HCT116 (cell line): Measurements from ENCODE around the gene SDF4. TPM values are rescaled to one million over a fixed set of nuclear protein-coding genes. Genes with fewer than 3 reads are reported as not detected.

Experiments used
- ATAC-seq: fragments of 200-7000 bp; cut with Tn5 transposase; 2 replicates; pipeline ENCODE4 v1.9.1; 2020; ENCODE audit warnings: mild to moderate bottlenecking, moderate library complexity
- BruUV-seq: library from RNA; stranded (reverse); fragments of 400-500 nt; replicated peaks from 2 replicates; lab custom pipeline; 2021; lab: Mats Ljungman, UMichigan
- CTCF ChIA-PET: fragments of 300-600 bp; sonication (Branson Sonifier 250); formaldehyde crosslinking; loops from one replicate; lab custom pipeline; 2021; ENCODE audit warnings: antibody characterized with exemption; lab: Charles Lee
- POLR2A ChIA-PET: fragments of 300-600, 350-600 bp; sonication (Branson Sonifier 250); formaldehyde crosslinking; loops from one replicate; lab custom pipeline; 2021; ENCODE audit warnings: antibody characterized with exemption; lab: Charles Lee
- RAD21 ChIA-PET, 2 experiments: fragments of 300-600 bp; sonication (Branson Sonifier 250); formaldehyde crosslinking; loops; one replicate each; lab custom pipeline; 2023; ENCODE audit warnings: low total read pairs in 2 of 2; ENCODE audit not compliant: uncharacterized antibody in 2 of 2, unreplicated experiment in 2 of 2, low non-redundant PET in 1 of 2; lab: Charles Lee
- DNase-seq: peaks from one replicate; pipeline ENCODE4 v3.0.0-alpha.2; 2010; ENCODE audit warnings: low read depth, low spot score
- H2AFZ ChIP-seq: fragments of 200-600 bp; shearing (Covaris generic), sonication (generic); 2 replicates; pipeline ENCODE4 v1.6.1; 2017; ENCODE audit warnings: low read depth, mixed run types, mixed read lengths, antibody characterized with exemption, low read length; ENCODE audit not compliant: poor library complexity, severe bottlenecking
- H3K27ac ChIP-seq: 2 replicates; pipeline ENCODE4 v1.5.1; 2012; ENCODE audit warnings: low read depth, low read length
- H3K27me3 ChIP-seq: fragments of 200-600 bp; sonication (generic); 2 replicates; pipeline ENCODE4 v1.6.1; 2016; ENCODE audit warnings: mixed run types, low read length, mixed read lengths; ENCODE audit not compliant: insufficient read depth
- H3K36me3 ChIP-seq, 2 experiments: fragments of 200-500 bp in 1 of 2; fragments of 200-600 bp in 1 of 2; sonication (Bioruptor generic) in 1 of 2; sonication (generic) in 1 of 2; 2 replicates each; pipeline versions ENCODE4 v1.5.1 to v1.6.1; 2014 to 2016; ENCODE audit warnings: low read length in 2 of 2, inconsistent platforms in 1 of 2, mixed read lengths in 1 of 2, mixed run types in 1 of 2; ENCODE audit not compliant: insufficient read depth in 2 of 2, control insufficient read depth in 1 of 2
- H3K4me1 ChIP-seq, 2 experiments: fragments of 200-600 bp in 1 of 2; sonication (generic) in 1 of 2; 2 replicates each; pipeline versions ENCODE4 v1.5.1 to v1.6.1; 2012 to 2017; ENCODE audit warnings: low read length in 2 of 2, inconsistent platforms in 1 of 2, mild to moderate bottlenecking in 1 of 2, mixed read lengths in 1 of 2, mixed run types in 1 of 2, moderate library complexity in 1 of 2; ENCODE audit not compliant: insufficient read depth in 2 of 2, control insufficient read depth in 1 of 2
- H3K4me2 ChIP-seq: fragments of 200-600 bp; sonication (generic); 2 replicates; pipeline ENCODE4 v1.6.1; 2017; ENCODE audit warnings: mixed run types, low read length, mixed read lengths
- H3K4me3 ChIP-seq, 2 experiments: fragments of 200-600 bp in 1 of 2; sonication (generic) in 1 of 2; replicated peaks in 1 of 2; 2 replicates each; pipeline ENCODE4 v1.5.1; 2011 to 2016; ENCODE audit warnings: low read length in 2 of 2, control low read depth in 1 of 2, low read depth in 1 of 2, mild to moderate bottlenecking in 1 of 2, mixed read lengths in 1 of 2, mixed run types in 1 of 2
- H3K79me2 ChIP-seq: fragments of 200-600 bp; sonication (generic); 2 replicates; pipeline ENCODE4 v1.6.1; 2017; ENCODE audit warnings: mild to moderate bottlenecking, mixed run types, low read length, moderate library complexity, mixed read lengths; ENCODE audit not compliant: insufficient read depth
- H3K9ac ChIP-seq: fragments of 200-600 bp; sonication (generic); 2 replicates; pipeline ENCODE4 v1.6.1; 2016; ENCODE audit warnings: low read length, mixed read lengths
- H3K9me2 ChIP-seq: fragments of 200-600 bp; sonication (generic), shearing (Covaris generic); 2 replicates; pipeline ENCODE4 v1.6.1; 2017; ENCODE audit warnings: mixed run types, mild to moderate bottlenecking, moderate library complexity; ENCODE audit not compliant: insufficient read depth
- H3K9me3 ChIP-seq, 2 experiments: fragments of 200-500 bp in 1 of 2; fragments of 200-600 bp in 1 of 2; sonication (Bioruptor generic) in 1 of 2; sonication (generic) in 1 of 2; 2 replicates each; pipeline ENCODE4 v1.6.1; 2014 to 2017; ENCODE audit warnings: low read length in 2 of 2, mixed read lengths in 2 of 2, inconsistent platforms in 1 of 2, low read depth in 1 of 2, mild to moderate bottlenecking in 1 of 2, mixed run types in 1 of 2, moderate library complexity in 1 of 2; ENCODE audit not compliant: control insufficient read depth in 1 of 2, insufficient read depth in 1 of 2
- H4K20me1 ChIP-seq: fragments of 200-600 bp; sonication (generic), shearing (Covaris generic); 2 replicates; pipeline ENCODE4 v1.6.1; 2017; ENCODE audit warnings: mixed run types, mild to moderate bottlenecking, moderate library complexity; ENCODE audit not compliant: insufficient read depth
- CBX3 ChIP-seq: IDR thresholded peaks from 2 replicates; pipeline ENCODE4 v1.6.1; 2012; ENCODE audit warnings: low read depth
- CTCF ChIP-seq, 3 experiments: fragments of 200-600 bp in 1 of 3; sonication (generic) in 1 of 3; IDR thresholded peaks in 2 of 3; conservative IDR thresholded peaks in 1 of 3; 2 replicates each; pipeline ENCODE4 v1.5.1; 2012 to 2017; ENCODE audit warnings: low read depth in 2 of 3, low read length in 2 of 3, antibody characterized with exemption in 1 of 3, borderline replicate concordance in 1 of 3, control low read depth in 1 of 3, mild to moderate bottlenecking in 1 of 3, mixed read lengths in 1 of 3, mixed run types in 1 of 3, moderate library complexity in 1 of 3; ENCODE audit not compliant: insufficient read depth in 1 of 3
- EGR1 ChIP-seq: IDR thresholded peaks from 2 replicates; pipeline ENCODE4 v1.6.1; 2012; ENCODE audit warnings: low read depth
- ELF1 ChIP-seq: IDR thresholded peaks from 2 replicates; pipeline ENCODE4 v1.6.1; 2012; ENCODE audit warnings: low read depth, borderline replicate concordance
- EZH2 ChIP-seq: fragments of 200-600 bp; sonication (generic); IDR thresholded peaks from 2 replicates; pipeline ENCODE4 v1.6.1; 2017; ENCODE audit warnings: antibody characterized with exemption, mixed run types
- EZH2phosphoT487 ChIP-seq: fragments of 200-600 bp; IDR thresholded peaks from 2 replicates; pipeline ENCODE4 v1.6.1; 2018; ENCODE audit warnings: antibody characterized with exemption, borderline replicate concordance
- FOSL1 ChIP-seq: IDR thresholded peaks from 2 replicates; pipeline ENCODE4 v1.6.1; 2012; ENCODE audit warnings: low read depth
- JUND ChIP-seq: IDR thresholded peaks from 2 replicates; pipeline ENCODE4 v1.6.1; 2012
- MAX ChIP-seq: IDR thresholded peaks from 2 replicates; pipeline ENCODE4 v1.6.1; 2012
- POLR2A ChIP-seq: IDR thresholded peaks from 2 replicates; pipeline ENCODE4 v1.7.0; 2011; ENCODE audit warnings: borderline replicate concordance; ENCODE audit not compliant: insufficient read depth, insufficient read length; ENCODE audit errors: extremely low read depth
- POLR2AphosphoS5 ChIP-seq: IDR thresholded peaks from 2 replicates; pipeline ENCODE4 v1.6.1; 2011; ENCODE audit warnings: mild to moderate bottlenecking, low read depth, low read length, moderate library complexity
- RAD21 ChIP-seq: IDR thresholded peaks from 2 replicates; pipeline ENCODE4 v1.6.1; 2012; ENCODE audit warnings: low read depth, mild to moderate bottlenecking
- SIN3A ChIP-seq: IDR thresholded peaks from 2 replicates; pipeline ENCODE4 v1.6.1; 2012; ENCODE audit warnings: low read depth
- SP1 ChIP-seq: IDR thresholded peaks from 2 replicates; pipeline ENCODE4 v1.6.1; 2012; ENCODE audit warnings: low read depth
- TCF7L2 ChIP-seq: IDR thresholded peaks from 2 replicates; pipeline ENCODE4 v1.7.0; 2011; ENCODE audit warnings: borderline replicate concordance, inconsistent platforms; ENCODE audit not compliant: insufficient read depth, insufficient read length; ENCODE audit errors: extremely low read depth
- YY1 ChIP-seq: IDR thresholded peaks from 2 replicates; pipeline ENCODE4 v1.6.1; 2011; ENCODE audit warnings: low read length, low read depth, moderate library complexity, mild to moderate bottlenecking; ENCODE audit not compliant: insufficient replicate concordance; ENCODE audit errors: extremely low read depth
- ZBTB33 ChIP-seq: IDR thresholded peaks from 2 replicates; pipeline ENCODE4 v1.6.1; 2011; ENCODE audit warnings: mild to moderate bottlenecking, low read length, moderate library complexity; ENCODE audit not compliant: insufficient replicate concordance; ENCODE audit errors: extremely low read depth
- ZFX ChIP-seq: fragments of 450-650 bp; IDR thresholded peaks from 2 replicates; pipeline ENCODE4 v1.6.1; 2017
- intact Hi-C: fragments of 100-400 bp; cut with micrococcal nuclease; formaldehyde crosslinking; loops from 2 replicates; pipeline ENCODE4 v1.10.0; 2022
- total RNA-seq: library from RNA; stranded (reverse); gene quantifications from one replicate; pipeline ENCODE4 v1.2.1, GENCODE V29; 2021; ENCODE audit not compliant: unreplicated experiment

SDF4 gene
- total RNA-seq, 1 experiment from 2014 or later, result 133 TPM

GRCh38 chr1:1183833-1184775 is 47.7 kb downstream of the SDF4 start (continued):
- no peak for TF ChIP-seq ZBTB33
- TF ChIP-seq EZH2, result no peak
- TF ChIP-seq JUND, result no peak
- TF ChIP-seq CBX3, result no peak

GRCh38 chr1:1183221-1183747 is 48.5 kb downstream of the SDF4 start:
- H3K9ac ChIP-seq, result no peak overlapping the region
- POLR2A ChIA-PET, result no interaction called here
- no peaks in the 10 kb centered on the region for H4K20me1 ChIP-seq
- H3K27ac ChIP-seq, result no peak overlapping the region
- H2AFZ ChIP-seq, result no peak overlapping the region
- no peaks in the 10 kb centered on the region for H3K79me2 ChIP-seq
- CTCF ChIA-PET, result no interaction called here
- H3K4me2 ChIP-seq, result no peak overlapping the region
- H3K36me3 ChIP-seq, result no peaks in the 10 kb centered on the region
- H3K9me2 ChIP-seq, result no peaks in the 10 kb centered on the region
- peaks cover 0 to 13% of the 10 kb centered on the region in 2 experiments; a peak in 2 of 4 replicates for H3K4me1 ChIP-seq
- no peaks in the 10 kb centered on the region for H3K9me3 ChIP-seq
- no peak for ATAC-seq
- H3K4me3 ChIP-seq, result no peak overlapping the region
- BruUV-seq, result no TSS peak
- RAD21 ChIA-PET, result no interaction called here
- H3K27me3 ChIP-seq, result no peaks in the 10 kb centered on the region
- intact Hi-C loops, result no loop called here
- DNase-seq, result no peak
- TF ChIP-seq RAD21 (no peak), ELF1 (no peak), EZH2phosphoT487 (no peak), POLR2AphosphoS5 (no peak), CBX3 (no peak), MAX (no peak), TCF7L2 (no peak), EGR1 (no peak), FOSL1 (no peak), SIN3A (no peak), SP1 (no peak), ZFX (no peak), YY1 (no peak), POLR2A (no peak), CTCF (IDR thresholded peaks at IDR 0.05 in 2 of 3, conservative IDR thresholded peaks at IDR 0.05 in 1 of 3; ENCODE audit: borderline replicate concordance in 1 of 3, insufficient read depth in 1 of 3, low read depth in 2 of 3, low read length in 2 of 3) (no peak)
